C4-2B (cell line): ENCODE results near the gene CREB5.

Experiments
- ZFX ChIP-seq: fragments of 450-650 bp; IDR thresholded peaks from 2 replicates; pipeline ENCODE4 v1.6.1; 2017
- TF ChIP-seq, protein P1 (sequence below): fragments of 450-650 bp; conservative IDR thresholded peaks from 2 replicates; pipeline ENCODE4 v1.5.1; 2017; ENCODE audit warnings: mild to moderate bottlenecking

DNA sequence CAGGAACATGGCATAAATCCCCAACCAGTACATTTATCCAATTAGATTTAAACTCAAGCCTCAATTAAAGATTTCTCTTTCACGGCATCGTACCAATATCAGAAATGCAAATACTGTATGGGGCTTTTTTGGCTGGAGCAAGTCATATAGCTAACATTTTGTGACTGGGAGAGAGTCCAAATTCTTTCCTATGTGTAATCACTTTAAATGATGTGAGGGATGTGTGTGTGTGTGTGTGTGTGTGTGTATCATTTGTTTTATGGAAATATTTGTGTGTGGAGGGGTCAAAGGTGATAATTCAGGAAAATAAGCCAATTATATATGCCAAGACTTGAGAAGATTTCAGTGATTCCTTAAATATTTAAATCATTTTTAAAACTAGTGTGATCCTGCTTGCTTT is 349.2 kb downstream of the CREB5 start:
- TF ChIP-seq, protein P1, sequence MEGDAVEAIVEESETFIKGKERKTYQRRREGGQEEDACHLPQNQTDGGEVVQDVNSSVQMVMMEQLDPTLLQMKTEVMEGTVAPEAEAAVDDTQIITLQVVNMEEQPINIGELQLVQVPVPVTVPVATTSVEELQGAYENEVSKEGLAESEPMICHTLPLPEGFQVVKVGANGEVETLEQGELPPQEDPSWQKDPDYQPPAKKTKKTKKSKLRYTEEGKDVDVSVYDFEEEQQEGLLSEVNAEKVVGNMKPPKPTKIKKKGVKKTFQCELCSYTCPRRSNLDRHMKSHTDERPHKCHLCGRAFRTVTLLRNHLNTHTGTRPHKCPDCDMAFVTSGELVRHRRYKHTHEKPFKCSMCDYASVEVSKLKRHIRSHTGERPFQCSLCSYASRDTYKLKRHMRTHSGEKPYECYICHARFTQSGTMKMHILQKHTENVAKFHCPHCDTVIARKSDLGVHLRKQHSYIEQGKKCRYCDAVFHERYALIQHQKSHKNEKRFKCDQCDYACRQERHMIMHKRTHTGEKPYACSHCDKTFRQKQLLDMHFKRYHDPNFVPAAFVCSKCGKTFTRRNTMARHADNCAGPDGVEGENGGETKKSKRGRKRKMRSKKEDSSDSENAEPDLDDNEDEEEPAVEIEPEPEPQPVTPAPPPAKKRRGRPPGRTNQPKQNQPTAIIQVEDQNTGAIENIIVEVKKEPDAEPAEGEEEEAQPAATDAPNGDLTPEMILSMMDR: no peak
- no peak for TF ChIP-seq ZFX
